ENCODE data around the gene SFTPB. TPM values are rescaled to one million over a fixed set of nuclear protein-coding genes. Genes with fewer than 3 reads are reported as not detected.

The SFTPB gene
- total and polyA plus RNA-seq, 2 donors: 0.09 to 0.89 TPM

GRCh38 chr2:85646166-85646565 lies 21.8 kb downstream of the SFTPB start:
- no peak overlapping the region for H3K4me3 ChIP-seq (ENCODE audit: low read length in 2 of 2)
- no peaks in the 10 kb centered on the region for H3K4me1 ChIP-seq (ENCODE audit: control insufficient read depth in 2 of 2, insufficient read depth in 2 of 2, low read length in 2 of 2)
- H3K36me3 ChIP-seq (ENCODE audit: control insufficient read depth in 2 of 2, insufficient read depth in 2 of 2, low read length in 1 of 2): peaks cover 80 to 95% of the 10 kb centered on the region in 2 donors
- H3K9me3 ChIP-seq (ENCODE audit: control insufficient read depth in 2 of 2, insufficient read depth in 1 of 2, low read length in 1 of 2): no peaks in the 10 kb centered on the region
- no peak overlapping the region for H3K27ac ChIP-seq (ENCODE audit: low read depth in 1 of 2, low read length in 1 of 2)
- 91% methylated on average over 2 of the region's 2 CpGs for WGBS
- DNase-seq (ENCODE audit: low read depth in 6 of 9, low spot score in 9 of 9): no peak
- no peaks in the 10 kb centered on the region for H3K27me3 ChIP-seq (ENCODE audit: control insufficient read depth in 2 of 2, insufficient read depth in 1 of 2, low read length in 1 of 2)

DNA sequence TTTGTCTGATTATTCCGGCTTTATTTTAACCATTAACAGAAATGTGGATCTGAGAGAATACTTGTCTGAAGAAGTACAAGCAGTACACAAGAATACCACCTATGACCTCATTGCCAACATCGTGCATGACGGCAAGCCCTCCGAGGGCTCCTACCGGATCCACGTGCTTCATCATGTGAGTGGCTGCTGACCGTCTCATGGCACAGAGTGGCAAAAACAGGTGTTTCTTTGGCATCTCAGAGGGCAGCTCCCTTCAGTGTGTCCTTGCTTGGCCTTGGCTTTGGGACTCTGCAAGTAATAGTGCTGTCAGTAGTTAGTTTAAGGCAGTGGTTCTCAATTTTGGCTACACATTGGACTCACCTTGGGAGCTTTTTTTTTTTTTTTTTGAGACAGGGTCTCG lies 23.1 kb downstream of the SFTPB start:
- H3K9me3 ChIP-seq (ENCODE audit: control insufficient read depth in 2 of 2, insufficient read depth in 1 of 2, low read length in 1 of 2): no peaks in the 10 kb centered on the region
- no peak for DNase-seq (ENCODE audit: low read depth in 6 of 9, low spot score in 9 of 9)
- no peak overlapping the region for H3K4me3 ChIP-seq (ENCODE audit: low read length in 2 of 2)
- no peak overlapping the region for H3K27ac ChIP-seq (ENCODE audit: low read depth in 1 of 2, low read length in 1 of 2)
- peaks cover 75 to 94% of the 10 kb centered on the region in 2 donors for H3K36me3 ChIP-seq (ENCODE audit: control insufficient read depth in 2 of 2, insufficient read depth in 2 of 2, low read length in 1 of 2)
- 98% methylated on average over 8 of the region's 8 CpGs for WGBS
- no peaks in the 10 kb centered on the region for H3K4me1 ChIP-seq (ENCODE audit: control insufficient read depth in 2 of 2, insufficient read depth in 2 of 2, low read length in 2 of 2)
- H3K27me3 ChIP-seq (ENCODE audit: control insufficient read depth in 2 of 2, insufficient read depth in 1 of 2, low read length in 1 of 2): no peaks in the 10 kb centered on the region

DNA sequence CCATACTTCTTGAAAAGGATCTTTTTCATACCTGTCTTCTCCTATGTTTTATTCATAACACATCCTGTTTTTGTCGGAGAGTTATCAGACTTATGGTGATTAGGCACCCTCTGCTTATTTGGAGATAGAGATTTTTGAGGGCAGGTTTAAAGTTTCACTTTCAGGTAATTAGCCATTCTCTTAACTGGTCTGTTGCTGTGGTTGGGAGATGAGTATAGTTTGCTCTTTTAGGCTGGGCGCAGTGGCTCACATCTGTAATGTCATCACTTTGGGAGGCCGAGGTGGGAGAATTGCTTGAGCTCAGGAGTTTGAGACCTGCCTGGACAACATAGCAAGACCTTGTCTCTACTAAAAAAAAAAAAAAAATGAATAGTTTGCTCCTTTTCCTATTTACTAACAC lies 25.3 kb downstream of the SFTPB start:
- no peak for DNase-seq (ENCODE audit: low read depth in 6 of 9, low spot score in 9 of 9)
- Histone ChIP-seq H3K27ac (ENCODE audit: low read depth in 1 of 2, low read length in 1 of 2) (no peak overlapping the region), H3K4me3 (ENCODE audit: low read length in 2 of 2) (no peak overlapping the region), H3K4me1 (ENCODE audit: control insufficient read depth in 2 of 2, insufficient read depth in 2 of 2, low read length in 2 of 2) (no peaks in the 10 kb centered on the region), H3K27me3 (ENCODE audit: control insufficient read depth in 2 of 2, insufficient read depth in 1 of 2, low read length in 1 of 2) (no peaks in the 10 kb centered on the region), H3K36me3 (ENCODE audit: control insufficient read depth in 2 of 2, insufficient read depth in 2 of 2, low read length in 1 of 2) (peaks cover 73 to 93% of the 10 kb centered on the region in 2 donors), H3K9me3 (ENCODE audit: control insufficient read depth in 2 of 2, insufficient read depth in 1 of 2, low read length in 1 of 2) (no peaks in the 10 kb centered on the region)
- WGBS: 78% methylated on average over 3 of the region's 3 CpGs

DNA sequence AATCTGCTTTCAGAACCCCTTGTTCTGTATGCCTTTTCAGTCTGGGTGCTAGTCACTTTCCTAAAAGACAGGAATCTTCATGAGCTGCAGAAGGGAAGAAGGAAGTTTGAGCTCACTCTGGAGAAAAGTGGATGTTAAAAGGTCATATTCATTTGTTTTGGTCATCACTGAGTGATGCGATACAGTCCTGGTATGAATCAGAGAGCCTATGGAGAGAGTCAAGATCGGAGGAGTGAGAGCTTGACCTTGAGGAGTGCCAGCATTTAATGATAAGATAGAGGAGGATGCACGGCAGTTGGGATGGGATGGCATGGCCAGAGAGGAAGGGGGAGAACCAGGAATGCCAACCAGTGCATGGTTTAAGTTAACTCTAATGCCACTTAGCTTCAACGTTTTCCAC lies 32.4 kb downstream of the SFTPB start:
- H3K27ac ChIP-seq (ENCODE audit: low read depth in 1 of 2, low read length in 1 of 2): no peak overlapping the region
- H3K4me1 ChIP-seq (ENCODE audit: control insufficient read depth in 2 of 2, insufficient read depth in 2 of 2, low read length in 2 of 2): no peaks in the 10 kb centered on the region
- H3K9me3 ChIP-seq (ENCODE audit: control insufficient read depth in 2 of 2, insufficient read depth in 1 of 2, low read length in 1 of 2): no peaks in the 10 kb centered on the region
- DNase-seq (ENCODE audit: low read depth in 6 of 9, low spot score in 9 of 9): no peak
- no peak overlapping the region for H3K4me3 ChIP-seq (ENCODE audit: low read length in 2 of 2)
- WGBS: 94% methylated on average over 4 of the region's 4 CpGs
- no peaks in the 10 kb centered on the region for H3K27me3 ChIP-seq (ENCODE audit: control insufficient read depth in 2 of 2, insufficient read depth in 1 of 2, low read length in 1 of 2)
- H3K36me3 ChIP-seq (ENCODE audit: control insufficient read depth in 2 of 2, insufficient read depth in 2 of 2, low read length in 1 of 2): peaks cover 76 to 86% of the 10 kb centered on the region in 2 donors

DNA sequence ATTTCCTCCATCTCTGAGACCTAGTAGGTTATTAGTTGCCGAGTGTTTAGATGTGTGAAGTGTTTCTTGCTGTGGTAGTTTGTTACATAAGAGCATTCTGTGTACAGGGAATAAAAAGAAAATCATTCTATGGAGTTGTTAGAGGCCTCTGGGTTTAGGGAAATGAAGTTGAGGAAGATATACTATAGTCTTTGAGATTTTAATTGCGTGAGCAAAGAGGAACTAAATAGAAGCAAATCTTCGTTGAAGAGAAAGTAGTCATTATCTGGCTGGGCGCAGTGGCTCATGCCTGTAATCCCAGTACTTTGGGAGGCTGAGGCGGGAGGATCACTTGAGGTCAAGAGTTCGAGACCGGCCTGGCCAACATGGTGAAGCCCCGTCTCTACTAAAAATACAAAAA lies 33.0 kb downstream of the SFTPB start:
- 96% methylated on average over 8 of the region's 8 CpGs for WGBS
- no peaks in the 10 kb centered on the region for H3K27me3 ChIP-seq (ENCODE audit: control insufficient read depth in 2 of 2, insufficient read depth in 1 of 2, low read length in 1 of 2)
- no peak for DNase-seq (ENCODE audit: low read depth in 6 of 9, low spot score in 9 of 9)
- no peaks in the 10 kb centered on the region for H3K4me1 ChIP-seq (ENCODE audit: control insufficient read depth in 2 of 2, insufficient read depth in 2 of 2, low read length in 2 of 2)
- H3K9me3 ChIP-seq (ENCODE audit: control insufficient read depth in 2 of 2, insufficient read depth in 1 of 2, low read length in 1 of 2): no peaks in the 10 kb centered on the region
- no peak overlapping the region for H3K27ac ChIP-seq (ENCODE audit: low read depth in 1 of 2, low read length in 1 of 2)
- H3K36me3 ChIP-seq (ENCODE audit: control insufficient read depth in 2 of 2, insufficient read depth in 2 of 2, low read length in 1 of 2): peaks cover 77 to 86% of the 10 kb centered on the region in 2 donors
- no peak overlapping the region for H3K4me3 ChIP-seq (ENCODE audit: low read length in 2 of 2)

- Histone ChIP-seq H3K36me3 (ENCODE audit: control insufficient read depth in 2 of 2, insufficient read depth in 2 of 2, low read length in 1 of 2) (peaks cover 64 to 79% of the 10 kb centered on the region in 2 donors), H3K4me3 (ENCODE audit: low read length in 2 of 2) (no peak overlapping the region), H3K4me1 (ENCODE audit: control insufficient read depth in 2 of 2, insufficient read depth in 2 of 2, low read length in 2 of 2) (no peaks in the 10 kb centered on the region), H3K27me3 (ENCODE audit: control insufficient read depth in 2 of 2, insufficient read depth in 1 of 2, low read length in 1 of 2) (no peaks in the 10 kb centered on the region), H3K27ac (ENCODE audit: low read depth in 1 of 2, low read length in 1 of 2) (no peak overlapping the region), H3K9me3 (ENCODE audit: control insufficient read depth in 2 of 2, insufficient read depth in 1 of 2, low read length in 1 of 2) (no peaks in the 10 kb centered on the region)
- no peak for DNase-seq (ENCODE audit: low read depth in 6 of 9, low spot score in 9 of 9)
- 99% methylated on average over 3 of the region's 3 CpGs for WGBS
These were observed 36.7 kb downstream of the SFTPB start for GRCh38 chr2:85631316-85631715.

DNA sequence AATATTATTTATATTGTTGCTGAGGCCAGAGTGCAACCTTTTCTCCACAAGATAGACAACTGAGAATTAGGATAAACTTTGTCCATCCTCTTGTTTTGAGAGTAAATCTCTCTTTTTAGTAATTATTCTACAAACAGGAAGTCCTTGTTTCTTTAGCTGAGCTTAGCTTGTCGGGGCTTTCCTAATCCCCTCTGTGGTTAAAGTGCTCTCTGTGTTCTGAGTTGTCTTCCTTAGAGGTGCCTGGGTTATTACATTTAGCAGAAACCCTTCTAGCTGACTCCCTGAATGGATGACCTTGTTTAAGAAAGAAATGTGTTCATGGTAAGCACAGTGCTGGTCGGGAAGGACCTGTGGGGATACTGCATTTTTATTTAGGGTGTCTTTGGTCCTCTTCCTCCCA lies 39.3 kb downstream of the SFTPB start:
- Histone ChIP-seq H3K4me3 (ENCODE audit: low read length in 2 of 2) (no peak overlapping the region), H3K9me3 (ENCODE audit: control insufficient read depth in 2 of 2, insufficient read depth in 1 of 2, low read length in 1 of 2) (no peaks in the 10 kb centered on the region), H3K27ac (ENCODE audit: low read depth in 1 of 2, low read length in 1 of 2) (no peak overlapping the region), H3K36me3 (ENCODE audit: control insufficient read depth in 2 of 2, insufficient read depth in 2 of 2, low read length in 1 of 2) (peaks cover 71 to 83% of the 10 kb centered on the region in 2 donors), H3K27me3 (ENCODE audit: control insufficient read depth in 2 of 2, insufficient read depth in 1 of 2, low read length in 1 of 2) (no peaks in the 10 kb centered on the region), H3K4me1 (ENCODE audit: control insufficient read depth in 2 of 2, insufficient read depth in 2 of 2, low read length in 2 of 2) (no peaks in the 10 kb centered on the region)
- WGBS: 74% methylated on average over 2 of the region's 2 CpGs
- peak in 1 of 9 donors; percentile 18 for DNase-seq (ENCODE audit: low read depth in 6 of 9, low spot score in 9 of 9)

DNA sequence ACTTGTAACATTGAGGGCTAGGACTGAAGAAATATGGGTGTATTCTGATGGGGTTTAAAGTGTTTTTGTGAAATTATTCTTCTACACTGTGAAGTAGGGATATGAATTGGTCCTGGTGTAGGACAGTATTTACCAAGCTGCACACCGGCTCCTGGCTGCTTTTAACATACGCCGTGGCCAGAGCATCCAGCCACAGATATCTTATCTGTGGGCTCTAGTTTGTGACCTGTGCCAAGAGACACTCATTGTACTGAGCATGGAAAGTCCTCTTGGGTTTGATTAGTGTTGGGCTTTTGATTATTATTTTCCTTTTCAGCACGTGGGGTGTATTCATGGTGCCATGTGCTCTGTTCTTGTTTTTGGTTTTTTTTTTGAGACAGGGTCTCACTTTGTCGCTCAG lies 44.0 kb downstream of the SFTPB start:
- no peaks in the 10 kb centered on the region for H3K9me3 ChIP-seq (ENCODE audit: control insufficient read depth in 2 of 2, insufficient read depth in 1 of 2, low read length in 1 of 2)
- peaks cover 76 to 87% of the 10 kb centered on the region in 2 donors for H3K36me3 ChIP-seq (ENCODE audit: control insufficient read depth in 2 of 2, insufficient read depth in 2 of 2, low read length in 1 of 2)
- DNase-seq (ENCODE audit: low read depth in 6 of 9, low spot score in 9 of 9): no peak
- H3K27me3 ChIP-seq (ENCODE audit: control insufficient read depth in 2 of 2, insufficient read depth in 1 of 2, low read length in 1 of 2): no peaks in the 10 kb centered on the region
- H3K27ac ChIP-seq (ENCODE audit: low read depth in 1 of 2, low read length in 1 of 2): no peak overlapping the region
- 98% methylated on average over 5 of the region's 5 CpGs for WGBS
- no peak overlapping the region for H3K4me3 ChIP-seq (ENCODE audit: low read length in 2 of 2)
- H3K4me1 ChIP-seq (ENCODE audit: control insufficient read depth in 2 of 2, insufficient read depth in 2 of 2, low read length in 2 of 2): no peaks in the 10 kb centered on the region

DNA sequence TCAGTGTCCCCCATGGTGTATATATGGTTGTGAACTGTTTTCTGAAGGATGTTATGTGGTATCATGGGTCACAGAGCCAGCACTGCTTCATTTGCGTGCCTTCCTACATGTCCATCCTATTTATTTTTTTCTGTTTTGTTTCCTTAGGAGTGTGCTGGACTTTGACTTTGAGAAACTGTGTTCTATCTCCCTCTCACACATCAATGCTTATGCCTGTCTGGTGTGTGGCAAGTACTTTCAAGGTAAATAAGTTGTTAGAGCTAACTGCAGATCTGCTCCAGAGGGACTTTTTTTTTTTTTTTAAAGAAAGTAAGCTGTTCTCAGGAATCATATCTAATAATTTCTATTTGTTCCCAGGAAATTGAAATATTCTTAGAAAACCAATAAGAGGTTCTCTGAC lies 46.7 kb downstream of the SFTPB start:
- H3K4me3 ChIP-seq (ENCODE audit: low read length in 2 of 2): no peak overlapping the region
- no peak for DNase-seq (ENCODE audit: low read depth in 6 of 9, low spot score in 9 of 9)
- no peaks in the 10 kb centered on the region for H3K9me3 ChIP-seq (ENCODE audit: control insufficient read depth in 2 of 2, insufficient read depth in 1 of 2, low read length in 1 of 2)
- WGBS: 98% methylated on average over 1 of the region's 1 CpG
- H3K36me3 ChIP-seq (ENCODE audit: control insufficient read depth in 2 of 2, insufficient read depth in 2 of 2, low read length in 1 of 2): peaks cover 59 to 78% of the 10 kb centered on the region in 2 donors
- no peak overlapping the region for H3K27ac ChIP-seq (ENCODE audit: low read depth in 1 of 2, low read length in 1 of 2)
- H3K4me1 ChIP-seq (ENCODE audit: control insufficient read depth in 2 of 2, insufficient read depth in 2 of 2, low read length in 2 of 2): peaks cover 10% of the 10 kb centered on the region in 2 donors
- no peaks in the 10 kb centered on the region for H3K27me3 ChIP-seq (ENCODE audit: control insufficient read depth in 2 of 2, insufficient read depth in 1 of 2, low read length in 1 of 2)

DNA sequence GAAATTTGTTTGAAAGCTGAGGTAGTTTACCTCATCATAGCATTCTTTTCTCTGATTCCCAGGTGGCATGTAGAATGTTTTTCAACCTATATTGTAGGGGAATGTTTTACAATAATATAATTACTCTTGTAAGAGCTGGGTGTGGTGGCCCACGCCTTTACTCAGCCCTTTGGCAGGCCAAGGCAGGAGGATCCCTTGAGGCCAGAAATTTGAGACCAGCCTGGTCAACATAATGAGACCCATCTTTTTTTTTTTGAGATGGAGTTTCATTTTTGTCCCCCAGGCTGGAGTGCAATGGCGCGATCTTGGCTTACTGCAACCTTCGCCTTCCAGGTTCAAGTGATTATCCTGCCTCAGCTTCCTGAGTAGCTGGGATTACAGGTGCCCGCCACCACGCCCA lies 48.4 kb downstream of the SFTPB start:
- Histone ChIP-seq H3K27ac (ENCODE audit: low read depth in 1 of 2, low read length in 1 of 2) (no peak overlapping the region), H3K36me3 (ENCODE audit: control insufficient read depth in 2 of 2, insufficient read depth in 2 of 2, low read length in 1 of 2) (peaks cover 41 to 63% of the 10 kb centered on the region in 2 donors), H3K4me1 (ENCODE audit: control insufficient read depth in 2 of 2, insufficient read depth in 2 of 2, low read length in 2 of 2) (peaks cover 13 to 16% of the 10 kb centered on the region in 2 donors), H3K9me3 (ENCODE audit: control insufficient read depth in 2 of 2, insufficient read depth in 1 of 2, low read length in 1 of 2) (no peaks in the 10 kb centered on the region), H3K4me3 (ENCODE audit: low read length in 2 of 2) (no peak overlapping the region), H3K27me3 (ENCODE audit: control insufficient read depth in 2 of 2, insufficient read depth in 1 of 2, low read length in 1 of 2) (no peaks in the 10 kb centered on the region)
- no peak for DNase-seq (ENCODE audit: low read depth in 6 of 9, low spot score in 9 of 9)
- 96% methylated on average over 6 of the region's 6 CpGs for WGBS

Data from thymus (tissue), 11 donors.